Transverse colon (tissue), 3 donors: ENCODE data around the gene STARD7.

Experiments
- EP300 ChIP-seq: sonication (generic); formaldehyde crosslinking; IDR thresholded peaks from one replicate; pipeline ENCODE4 v1.6.1; 2017; ENCODE audit warnings: antibody characterized with exemption, low read depth
- POLR2A ChIP-seq: fragments of 450-650 bp; IDR thresholded peaks from one replicate; pipeline ENCODE4 v1.6.1; 2016; ENCODE audit warnings: antibody characterized with exemption, mild to moderate bottlenecking, moderate library complexity
- TF ChIP-seq, protein P1 (sequence below), 5 experiments: fragments of 200-600 bp in 3 of 5; fragments of 450-650 bp in 2 of 5; sonication (generic) in 3 of 5; IDR thresholded peaks; 1 replicate in 2 of 5; 2 replicates in 3 of 5; pipeline ENCODE4 v1.5.1; 2016 to 2017; ENCODE audit warnings: antibody characterized with exemption in 5 of 5, inconsistent platforms in 3 of 5, mild to moderate bottlenecking in 2 of 5, moderate library complexity in 1 of 5

DNA sequence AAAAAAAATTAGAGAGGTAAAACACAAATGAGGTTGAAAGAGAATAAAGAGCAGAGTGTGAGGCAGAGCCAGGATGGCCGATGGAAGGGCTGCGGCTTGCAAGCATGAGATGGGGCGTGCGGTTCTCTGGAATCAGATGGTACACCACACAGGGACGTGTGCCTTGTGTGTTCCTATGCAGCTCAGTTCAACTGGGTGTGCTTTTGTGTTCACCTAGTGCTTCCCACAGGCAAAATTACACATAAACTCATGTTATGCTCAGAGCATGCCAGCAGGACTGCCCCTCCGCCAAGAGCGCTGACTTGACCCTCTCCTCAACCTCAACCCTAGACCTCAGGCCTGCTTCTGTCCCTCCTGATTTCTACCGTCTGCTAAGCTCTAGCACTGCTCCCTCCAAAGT, 24.4 kb downstream of the STARD7 start:
- TF ChIP-seq, protein P1, sequence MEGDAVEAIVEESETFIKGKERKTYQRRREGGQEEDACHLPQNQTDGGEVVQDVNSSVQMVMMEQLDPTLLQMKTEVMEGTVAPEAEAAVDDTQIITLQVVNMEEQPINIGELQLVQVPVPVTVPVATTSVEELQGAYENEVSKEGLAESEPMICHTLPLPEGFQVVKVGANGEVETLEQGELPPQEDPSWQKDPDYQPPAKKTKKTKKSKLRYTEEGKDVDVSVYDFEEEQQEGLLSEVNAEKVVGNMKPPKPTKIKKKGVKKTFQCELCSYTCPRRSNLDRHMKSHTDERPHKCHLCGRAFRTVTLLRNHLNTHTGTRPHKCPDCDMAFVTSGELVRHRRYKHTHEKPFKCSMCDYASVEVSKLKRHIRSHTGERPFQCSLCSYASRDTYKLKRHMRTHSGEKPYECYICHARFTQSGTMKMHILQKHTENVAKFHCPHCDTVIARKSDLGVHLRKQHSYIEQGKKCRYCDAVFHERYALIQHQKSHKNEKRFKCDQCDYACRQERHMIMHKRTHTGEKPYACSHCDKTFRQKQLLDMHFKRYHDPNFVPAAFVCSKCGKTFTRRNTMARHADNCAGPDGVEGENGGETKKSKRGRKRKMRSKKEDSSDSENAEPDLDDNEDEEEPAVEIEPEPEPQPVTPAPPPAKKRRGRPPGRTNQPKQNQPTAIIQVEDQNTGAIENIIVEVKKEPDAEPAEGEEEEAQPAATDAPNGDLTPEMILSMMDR (IDR thresholded peaks at IDR 0.05) = no peak
- TF ChIP-seq POLR2A (no peak), EP300 (no peak)
